ENCODE data around the gene BCAT1. TPM values are rescaled to one million over a fixed set of nuclear protein-coding genes. Genes with fewer than 3 reads are reported as not detected.

BCAT1 gene
- total RNA-seq, 5 donors from 2014 or later (not counting 1 experiment from before 2014, with no cell fraction given): 1.2 to 4.2 (median 3.2) TPM

- no peak overlapping the region for H3K27ac Mint-ChIP-seq
- no peak for ATAC-seq (replicated peaks in 1 of 4)
These were observed 157.3 kb downstream of the BCAT1 start for GRCh38 chr12:24791622-24792021.

DNA sequence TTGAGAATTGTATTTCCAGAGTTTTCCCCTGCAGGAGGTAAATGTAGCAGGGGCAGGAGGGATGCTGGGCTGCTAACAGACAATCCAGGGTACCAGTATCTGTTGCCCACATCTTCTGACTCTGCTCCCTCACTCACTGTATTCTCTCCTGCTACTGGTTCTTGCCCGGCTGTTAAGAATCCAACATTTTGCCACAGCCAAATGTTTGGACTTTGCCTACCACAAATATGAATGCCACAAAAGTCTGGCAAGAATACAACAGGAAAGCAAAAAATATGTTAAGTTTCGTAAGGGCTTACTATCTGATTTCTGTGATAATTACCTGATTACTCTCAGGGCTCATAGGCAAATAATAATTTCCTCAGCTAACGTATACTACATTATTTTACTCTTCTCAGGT is 160.0 kb downstream of the BCAT1 start:
- ChIA-PET CTCF (no interaction called here), POLR2A (interaction anchor here in 1 of 2 donors (0.6 kb wide), 1 partner anchor 54 kb away, joined by 3 read pairs; no protein-coding TSS in a partner anchor)
- H3K36me3 Mint-ChIP-seq: no peaks in the 10 kb centered on the region
- H3K27me3 ChIP-seq (replicated peaks in 1 of 2; ENCODE audit: control insufficient read depth in 2 of 2, extremely low read depth in 1 of 2, insufficient read depth in 2 of 2, low read length in 1 of 2): no peaks in the 10 kb centered on the region
- no peak overlapping the region for H3K27ac ChIP-seq (ENCODE audit: low read length)
- no peaks in the 10 kb centered on the region for H3K4me1 ChIP-seq (ENCODE audit: control insufficient read depth in 1 of 2, extremely low read depth in 1 of 2, insufficient read depth in 2 of 2, low read length in 2 of 2)
- WGBS (ENCODE audit: insufficient coverage): no CpG with 5 or more reads among the region's 3 CpGs
- no peak overlapping the region for H3K4me3 Mint-ChIP-seq
- H3K4me1 Mint-ChIP-seq: peaks cover 5 to 10% (median 7%) of the 10 kb centered on the region in 3 donors
- no peak overlapping the region for H3K27ac Mint-ChIP-seq
- DNase-seq (no peak), ATAC-seq (replicated peaks in 1 of 4) (no peak)
- peaks cover 2 to 8% of the 10 kb centered on the region in 2 donors for H3K27me3 Mint-ChIP-seq
- H3K4me3 ChIP-seq (ENCODE audit: control insufficient read depth in 1 of 2, extremely low read depth in 1 of 2, low read length in 1 of 2): no peak overlapping the region
- no peaks in the 10 kb centered on the region for H3K9me3 ChIP-seq
- H3K36me3 ChIP-seq (ENCODE audit: control insufficient read depth in 2 of 2, extremely low read depth in 1 of 2, insufficient read depth in 1 of 2, low read length in 1 of 2): no peaks in the 10 kb centered on the region
- no peaks in the 10 kb centered on the region for H3K9me3 Mint-ChIP-seq

More at GRCh38 chr12:24791622-24792021, 157.3 kb downstream of the BCAT1 start:
- Mint-ChIP-seq H3K9me3 (no peaks in the 10 kb centered on the region), H3K36me3 (no peaks in the 10 kb centered on the region), H3K4me1 (peaks cover 20 to 25% (median 23%) of the 10 kb centered on the region in 3 donors), H3K4me3 (no peak overlapping the region), H3K27me3 (peaks cover 0 to 5% of the 10 kb centered on the region in 2 donors)
- POLR2A ChIA-PET: no interaction called here
- Histone ChIP-seq H3K36me3 (ENCODE audit: control insufficient read depth in 2 of 2, extremely low read depth in 1 of 2, insufficient read depth in 1 of 2, low read length in 1 of 2) (no peaks in the 10 kb centered on the region), H3K4me3 (ENCODE audit: control insufficient read depth in 1 of 2, extremely low read depth in 1 of 2, low read length in 1 of 2) (no peak overlapping the region), H3K27ac (ENCODE audit: low read length) (no peak overlapping the region), H3K9me3 (no peaks in the 10 kb centered on the region), H3K27me3 (replicated peaks in 1 of 2; ENCODE audit: control insufficient read depth in 2 of 2, extremely low read depth in 1 of 2, insufficient read depth in 2 of 2, low read length in 1 of 2) (no peaks in the 10 kb centered on the region), H3K4me1 (ENCODE audit: control insufficient read depth in 1 of 2, extremely low read depth in 1 of 2, insufficient read depth in 2 of 2, low read length in 2 of 2) (peaks cover 0 to 4% of the 10 kb centered on the region in 2 experiments)
- WGBS (ENCODE audit: insufficient coverage): 0% methylated on average over 1 of the region's 2 CpGs
- CTCF ChIA-PET: no interaction called here
- DNase-seq: no peak

DNA sequence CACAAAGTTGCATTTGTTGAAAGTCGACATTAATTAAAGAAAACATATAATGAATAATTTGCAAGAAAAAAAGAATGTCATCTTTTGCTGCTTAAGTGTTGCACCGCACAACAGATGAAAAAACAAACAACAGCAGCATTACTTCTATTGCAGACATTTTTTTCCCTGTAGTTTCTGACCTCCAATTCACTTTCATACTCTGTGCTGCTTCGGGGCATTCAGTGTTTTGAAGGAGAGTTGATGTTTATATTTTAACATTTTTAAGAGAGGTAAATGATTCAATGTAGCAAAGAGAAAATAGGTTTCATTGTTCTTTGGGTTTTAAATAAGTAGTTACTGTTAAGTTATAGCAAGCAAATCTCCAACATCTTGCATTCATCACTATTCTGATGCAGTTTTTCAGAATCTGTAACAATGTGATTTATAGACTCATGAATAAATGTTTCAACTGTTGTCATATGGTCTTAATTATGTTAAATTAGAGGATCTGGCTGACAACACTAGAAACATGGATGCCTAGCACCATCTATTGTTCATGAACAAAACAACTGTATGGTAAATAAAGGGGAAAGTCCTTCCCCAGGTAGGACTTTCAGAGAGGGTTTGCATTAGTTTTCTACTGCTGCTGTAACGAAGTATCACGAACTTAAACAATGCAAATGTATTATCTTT is 168.1 kb downstream of the BCAT1 start:
- Mint-ChIP-seq H3K36me3 (no peaks in the 10 kb centered on the region), H3K27ac (no peak overlapping the region), H3K4me1 (no peaks in the 10 kb centered on the region), H3K4me3 (no peak overlapping the region), H3K9me3 (no peaks in the 10 kb centered on the region), H3K27me3 (peaks cover 15 to 20% of the 10 kb centered on the region in 2 donors)
- H3K36me3 ChIP-seq (ENCODE audit: control insufficient read depth in 2 of 2, extremely low read depth in 1 of 2, insufficient read depth in 1 of 2, low read length in 1 of 2): no peaks in the 10 kb centered on the region
- ChIA-PET CTCF (interaction anchor here (0.7 kb wide), 2 partner anchors 26 to 1606 kb away, joined by 5 to 6 read pairs; no protein-coding TSS in a partner anchor), POLR2A (no interaction called here)
- DNase-seq (no peak), ATAC-seq (replicated peaks in 1 of 4) (no peak)
- H3K27ac ChIP-seq (ENCODE audit: low read length): no peak overlapping the region
- no CpG with 5 or more reads among the region's 5 CpGs for WGBS (ENCODE audit: insufficient coverage)
- no peak overlapping the region for H3K4me3 ChIP-seq (ENCODE audit: control insufficient read depth in 1 of 2, extremely low read depth in 1 of 2, low read length in 1 of 2)
- H3K4me1 ChIP-seq (ENCODE audit: control insufficient read depth in 1 of 2, extremely low read depth in 1 of 2, insufficient read depth in 2 of 2, low read length in 2 of 2): no peaks in the 10 kb centered on the region
- H3K27me3 ChIP-seq (replicated peaks in 1 of 2; ENCODE audit: control insufficient read depth in 2 of 2, extremely low read depth in 1 of 2, insufficient read depth in 2 of 2, low read length in 1 of 2): no peaks in the 10 kb centered on the region
- no peaks in the 10 kb centered on the region for H3K9me3 ChIP-seq

DNA sequence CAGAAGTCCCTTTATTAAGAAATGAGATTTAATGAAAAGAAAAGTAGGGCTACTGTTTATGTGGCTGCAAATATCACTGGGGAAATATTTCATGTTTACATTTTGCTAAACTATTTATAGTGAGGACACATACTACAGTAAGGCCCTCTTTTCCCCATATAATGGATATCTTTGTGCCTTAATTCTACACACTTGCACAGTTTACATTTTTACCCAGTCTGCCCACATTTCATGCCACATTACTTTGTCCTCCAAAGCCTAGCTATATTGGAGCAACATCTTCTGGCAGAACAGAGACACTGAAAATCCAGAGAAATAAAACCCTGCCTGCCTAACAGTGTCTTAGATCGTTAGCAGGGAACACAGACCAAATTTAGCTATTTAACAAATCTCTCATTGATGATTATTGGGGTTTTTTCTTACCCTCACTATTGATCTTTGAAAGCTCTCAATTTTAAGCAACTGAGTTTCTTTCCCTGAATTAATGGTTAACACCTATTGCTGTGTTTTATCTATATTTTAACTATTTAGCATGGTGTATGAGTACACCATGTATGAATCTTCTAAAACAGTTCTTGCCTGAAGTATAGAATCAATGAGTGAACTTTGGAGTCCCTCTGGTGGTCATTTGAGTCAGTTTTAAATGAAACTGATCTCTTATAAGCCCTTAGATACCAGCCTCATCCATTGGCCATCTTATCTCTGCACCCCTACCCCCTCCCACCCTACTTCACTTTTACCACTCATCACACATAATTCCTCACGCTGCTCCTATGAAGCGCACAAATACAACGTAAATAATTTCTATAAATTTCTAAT is 170.2 kb downstream of the BCAT1 start:
- 58% methylated on average over 2 of the region's 4 CpGs for WGBS (ENCODE audit: insufficient coverage)
- Mint-ChIP-seq H3K27ac (no peak overlapping the region), H3K4me1 (no peaks in the 10 kb centered on the region), H3K27me3 (peaks cover 10 to 16% of the 10 kb centered on the region in 2 donors), H3K4me3 (no peak overlapping the region), H3K36me3 (no peaks in the 10 kb centered on the region), H3K9me3 (no peaks in the 10 kb centered on the region)
- no peaks in the 10 kb centered on the region for H3K36me3 ChIP-seq (ENCODE audit: control insufficient read depth in 2 of 2, extremely low read depth in 1 of 2, insufficient read depth in 1 of 2, low read length in 1 of 2)
- no peaks in the 10 kb centered on the region for H3K4me1 ChIP-seq (ENCODE audit: control insufficient read depth in 1 of 2, extremely low read depth in 1 of 2, insufficient read depth in 2 of 2, low read length in 2 of 2)
- POLR2A ChIA-PET: no interaction called here
- peak in 1 of 35 experiments; percentile 16 for DNase-seq
- no peak overlapping the region for H3K27ac ChIP-seq (ENCODE audit: low read length)
- H3K9me3 ChIP-seq: no peaks in the 10 kb centered on the region
- no peaks in the 10 kb centered on the region for H3K27me3 ChIP-seq (replicated peaks in 1 of 2; ENCODE audit: control insufficient read depth in 2 of 2, extremely low read depth in 1 of 2, insufficient read depth in 2 of 2, low read length in 1 of 2)
- no peak for ATAC-seq (replicated peaks in 1 of 4)
- no peak overlapping the region for H3K4me3 ChIP-seq (ENCODE audit: control insufficient read depth in 1 of 2, extremely low read depth in 1 of 2, low read length in 1 of 2)
- CTCF ChIA-PET: no interaction called here

GRCh38 chr12:24777359-24777758 is 171.5 kb downstream of the BCAT1 start:
- CTCF ChIA-PET: interaction anchor here in 1 of 2 donors (0.6 kb wide), 1 partner anchor 30 kb away, joined by 3 read pairs; no protein-coding TSS in a partner anchor
- H3K4me3 ChIP-seq (ENCODE audit: control insufficient read depth in 1 of 2, extremely low read depth in 1 of 2, low read length in 1 of 2): no peak overlapping the region
- Mint-ChIP-seq H3K9me3 (no peaks in the 10 kb centered on the region), H3K27ac (no peak overlapping the region), H3K36me3 (no peaks in the 10 kb centered on the region), H3K4me1 (no peaks in the 10 kb centered on the region), H3K4me3 (no peak overlapping the region), H3K27me3 (peaks cover 6 to 7% of the 10 kb centered on the region in 2 donors)
- no peaks in the 10 kb centered on the region for H3K27me3 ChIP-seq (replicated peaks in 1 of 2; ENCODE audit: control insufficient read depth in 2 of 2, extremely low read depth in 1 of 2, insufficient read depth in 2 of 2, low read length in 1 of 2)
- 94% methylated on average over 3 of the region's 8 CpGs for WGBS (ENCODE audit: insufficient coverage)
- no peaks in the 10 kb centered on the region for H3K36me3 ChIP-seq (ENCODE audit: control insufficient read depth in 2 of 2, extremely low read depth in 1 of 2, insufficient read depth in 1 of 2, low read length in 1 of 2)
- no peaks in the 10 kb centered on the region for H3K4me1 ChIP-seq (ENCODE audit: control insufficient read depth in 1 of 2, extremely low read depth in 1 of 2, insufficient read depth in 2 of 2, low read length in 2 of 2)
- POLR2A ChIA-PET: no interaction called here
- H3K27ac ChIP-seq (ENCODE audit: low read length): no peak overlapping the region
- ATAC-seq (replicated peaks in 1 of 4) (no peak), DNase-seq (no peak)
- H3K9me3 ChIP-seq: no peaks in the 10 kb centered on the region

- ChIA-PET CTCF (interaction anchor here in 1 of 2 donors (0.6 to 0.7 kb wide), 2 partner anchors 29 to 37 kb away, joined by 3 to 4 read pairs; no protein-coding TSS in a partner anchor), POLR2A (no interaction called here)
- H3K27ac Mint-ChIP-seq: no peak overlapping the region
- no peaks in the 10 kb centered on the region for H3K4me1 Mint-ChIP-seq
- H3K4me1 ChIP-seq (ENCODE audit: control insufficient read depth in 1 of 2, extremely low read depth in 1 of 2, insufficient read depth in 2 of 2, low read length in 2 of 2): no peaks in the 10 kb centered on the region
- H3K9me3 Mint-ChIP-seq: no peaks in the 10 kb centered on the region
- H3K4me3 ChIP-seq (ENCODE audit: control insufficient read depth in 1 of 2, extremely low read depth in 1 of 2, low read length in 1 of 2): no peak overlapping the region
- H3K27ac ChIP-seq (ENCODE audit: low read length): no peak overlapping the region
- H3K27me3 ChIP-seq (replicated peaks in 1 of 2; ENCODE audit: control insufficient read depth in 2 of 2, extremely low read depth in 1 of 2, insufficient read depth in 2 of 2, low read length in 1 of 2): no peaks in the 10 kb centered on the region
- WGBS (ENCODE audit: insufficient coverage): no CpG with 5 or more reads among the region's 2 CpGs
- H3K36me3 ChIP-seq (ENCODE audit: control insufficient read depth in 2 of 2, extremely low read depth in 1 of 2, insufficient read depth in 1 of 2, low read length in 1 of 2): no peaks in the 10 kb centered on the region
- ATAC-seq (replicated peaks in 1 of 4) (no peak), DNase-seq (no peak)
- H3K36me3 Mint-ChIP-seq: no peaks in the 10 kb centered on the region
- H3K9me3 ChIP-seq: no peaks in the 10 kb centered on the region
- H3K27me3 Mint-ChIP-seq: peaks cover 3 to 4% of the 10 kb centered on the region in 2 donors
- no peak overlapping the region for H3K4me3 Mint-ChIP-seq
These were observed 172.0 kb downstream of the BCAT1 start for GRCh38 chr12:24776861-24777260.
